ENCODE measurements around the gene KIF6. TPM values are rescaled to one million over a fixed set of nuclear protein-coding genes. Genes with fewer than 3 reads are reported as not detected.

The KIF6 gene
- total RNA-seq, 1 donor from 2014 or later = 2.9 TPM

DNA sequence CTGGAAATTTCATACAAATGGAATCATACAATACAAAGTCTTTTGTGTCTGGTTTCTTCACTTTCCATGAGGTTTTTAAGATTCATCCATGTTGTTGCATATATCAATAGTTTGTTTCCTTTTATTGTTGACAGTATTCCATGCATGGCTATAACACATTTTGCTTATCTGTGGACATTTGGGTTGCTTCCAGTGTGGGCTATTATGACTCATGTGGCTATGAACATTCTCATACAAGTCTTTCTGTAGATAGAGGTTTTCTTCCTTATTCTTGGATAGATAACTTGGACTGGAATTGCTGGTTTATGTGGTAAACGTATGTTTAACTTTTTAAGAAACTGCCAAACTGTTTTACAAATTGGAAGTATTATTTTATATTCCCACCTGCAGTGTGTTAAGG lies 30.0 kb upstream of the KIF6 start:
- Mint-ChIP-seq H3K4me3 (ENCODE audit: low read depth) (no peak overlapping the region), H3K36me3 (ENCODE audit: insufficient read depth) (no peaks in the 10 kb centered on the region), H3K27me3 (peaks cover 6% of the 10 kb centered on the region), H3K9me3 (ENCODE audit: low read depth) (no peaks in the 10 kb centered on the region), H3K27ac (no peak overlapping the region), H3K4me1 (ENCODE audit: low read depth) (no peaks in the 10 kb centered on the region)
- no peak for DNase-seq (ENCODE audit: low spot score, unreplicated experiment)
- TF ChIP-seq, protein P1, sequence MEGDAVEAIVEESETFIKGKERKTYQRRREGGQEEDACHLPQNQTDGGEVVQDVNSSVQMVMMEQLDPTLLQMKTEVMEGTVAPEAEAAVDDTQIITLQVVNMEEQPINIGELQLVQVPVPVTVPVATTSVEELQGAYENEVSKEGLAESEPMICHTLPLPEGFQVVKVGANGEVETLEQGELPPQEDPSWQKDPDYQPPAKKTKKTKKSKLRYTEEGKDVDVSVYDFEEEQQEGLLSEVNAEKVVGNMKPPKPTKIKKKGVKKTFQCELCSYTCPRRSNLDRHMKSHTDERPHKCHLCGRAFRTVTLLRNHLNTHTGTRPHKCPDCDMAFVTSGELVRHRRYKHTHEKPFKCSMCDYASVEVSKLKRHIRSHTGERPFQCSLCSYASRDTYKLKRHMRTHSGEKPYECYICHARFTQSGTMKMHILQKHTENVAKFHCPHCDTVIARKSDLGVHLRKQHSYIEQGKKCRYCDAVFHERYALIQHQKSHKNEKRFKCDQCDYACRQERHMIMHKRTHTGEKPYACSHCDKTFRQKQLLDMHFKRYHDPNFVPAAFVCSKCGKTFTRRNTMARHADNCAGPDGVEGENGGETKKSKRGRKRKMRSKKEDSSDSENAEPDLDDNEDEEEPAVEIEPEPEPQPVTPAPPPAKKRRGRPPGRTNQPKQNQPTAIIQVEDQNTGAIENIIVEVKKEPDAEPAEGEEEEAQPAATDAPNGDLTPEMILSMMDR (IDR thresholded peaks at IDR 0.05; ENCODE audit: unreplicated experiment) = no peak

DNA sequence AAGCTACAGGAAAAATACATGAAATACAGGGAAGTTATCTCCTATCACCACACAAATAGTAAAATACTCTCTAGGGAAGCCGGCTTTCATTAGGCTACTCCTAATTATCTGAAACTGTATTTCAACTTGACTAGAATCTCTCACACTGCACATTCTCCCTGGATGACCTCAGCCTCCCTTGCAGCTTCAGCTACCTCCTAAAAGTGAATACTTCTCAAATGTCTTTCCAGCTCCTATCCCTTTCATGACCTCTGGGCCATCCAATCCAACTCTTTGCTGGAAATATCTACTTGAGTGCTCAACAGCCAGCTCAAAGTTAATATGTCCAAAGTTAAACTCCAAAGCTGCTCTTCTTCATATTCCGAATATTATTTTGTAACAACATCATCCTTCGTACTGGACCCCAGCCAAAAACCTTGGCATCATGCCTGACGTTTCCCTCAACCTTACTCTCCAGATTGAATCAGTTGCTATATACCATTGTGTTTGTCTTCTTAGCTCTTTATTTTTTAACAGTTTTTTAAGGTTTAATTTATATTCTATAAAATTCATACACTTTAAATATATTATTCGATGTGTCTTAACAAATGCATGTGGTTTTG lies 29.4 kb upstream of the KIF6 start:
- Mint-ChIP-seq H3K4me1 (ENCODE audit: low read depth) (no peaks in the 10 kb centered on the region), H3K36me3 (ENCODE audit: insufficient read depth) (no peaks in the 10 kb centered on the region), H3K27me3 (peaks cover 6% of the 10 kb centered on the region), H3K27ac (no peak overlapping the region), H3K4me3 (ENCODE audit: low read depth) (no peak overlapping the region), H3K9me3 (ENCODE audit: low read depth) (no peaks in the 10 kb centered on the region)
- no peak for DNase-seq (ENCODE audit: low spot score, unreplicated experiment)
- TF ChIP-seq, protein P1 (IDR thresholded peaks at IDR 0.05; ENCODE audit: unreplicated experiment) = no peak

DNA sequence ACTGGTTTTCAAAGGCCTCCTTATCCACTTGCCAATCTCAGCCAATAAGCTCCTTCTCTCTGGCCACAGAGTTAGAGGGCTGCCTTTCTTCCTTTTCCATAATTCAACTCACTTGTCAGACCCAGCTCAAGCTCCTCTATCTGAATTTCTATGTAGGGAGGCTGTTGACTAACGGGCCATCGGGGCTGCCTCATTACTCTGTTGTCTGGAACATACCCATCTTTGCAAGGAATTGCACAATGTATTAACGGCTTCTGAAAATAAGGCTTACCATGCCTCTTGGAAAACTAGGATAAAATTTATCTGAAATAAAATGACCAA lies 28.5 kb upstream of the KIF6 start:
- H3K4me1 Mint-ChIP-seq (ENCODE audit: low read depth) = no peaks in the 10 kb centered on the region
- no peaks in the 10 kb centered on the region for H3K9me3 Mint-ChIP-seq (ENCODE audit: low read depth)
- H3K27ac Mint-ChIP-seq = no peak overlapping the region
- no peak overlapping the region for H3K4me3 Mint-ChIP-seq (ENCODE audit: low read depth)
- TF ChIP-seq, protein P1 (IDR thresholded peaks at IDR 0.05; ENCODE audit: unreplicated experiment) = no peak
- H3K27me3 Mint-ChIP-seq = peaks cover 2% of the 10 kb centered on the region
- no peaks in the 10 kb centered on the region for H3K36me3 Mint-ChIP-seq (ENCODE audit: insufficient read depth)
- DNase-seq (ENCODE audit: low spot score, unreplicated experiment) = no peak

DNA sequence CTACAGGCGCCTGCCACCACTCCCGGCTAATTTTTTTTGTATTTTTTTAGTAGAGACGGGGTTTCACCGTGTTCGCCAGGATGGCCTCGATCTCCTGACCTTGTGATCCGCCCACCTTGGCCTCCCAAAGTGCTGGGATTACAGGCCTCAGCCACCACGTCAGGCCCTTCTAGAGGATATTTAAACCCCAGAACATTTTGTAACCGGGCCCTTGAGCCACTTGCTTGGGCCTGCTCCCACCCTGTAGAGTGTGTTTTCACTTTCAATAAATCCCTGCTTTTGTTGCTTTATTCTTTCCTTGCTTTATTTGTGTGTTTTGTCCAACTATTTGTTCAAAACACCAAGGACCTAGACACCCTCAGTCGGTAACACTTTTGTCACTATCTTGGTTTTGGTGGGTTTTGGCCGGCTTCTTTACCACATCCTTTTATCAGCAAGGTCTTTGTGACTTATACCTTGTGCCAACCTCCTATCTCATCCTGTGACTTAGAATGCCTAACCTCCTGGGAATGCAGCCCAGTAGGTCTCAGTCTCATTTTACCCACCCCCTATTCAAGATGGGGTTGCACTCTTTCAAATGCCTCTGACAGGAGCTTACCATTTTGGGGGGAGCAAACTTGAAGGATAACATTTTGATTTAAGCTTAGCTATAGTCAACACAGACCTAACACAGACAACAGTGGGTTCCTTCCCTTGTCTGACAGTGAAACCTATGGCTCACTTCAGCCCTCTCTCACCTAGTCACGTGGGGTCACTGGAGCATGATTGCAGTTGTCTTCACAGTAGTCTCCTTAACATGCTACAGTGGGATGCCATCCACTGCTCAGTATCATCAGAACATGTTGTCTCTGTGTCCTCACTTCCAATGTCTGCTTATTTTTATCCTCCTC lies 27.9 kb upstream of the KIF6 start:
- no peak overlapping the region for H3K27ac Mint-ChIP-seq
- no peak for DNase-seq (ENCODE audit: low spot score, unreplicated experiment)
- H3K9me3 Mint-ChIP-seq (ENCODE audit: low read depth) = no peaks in the 10 kb centered on the region
- no peaks in the 10 kb centered on the region for H3K4me1 Mint-ChIP-seq (ENCODE audit: low read depth)
- peaks cover 2% of the 10 kb centered on the region for H3K27me3 Mint-ChIP-seq
- H3K36me3 Mint-ChIP-seq (ENCODE audit: insufficient read depth) = no peaks in the 10 kb centered on the region
- H3K4me3 Mint-ChIP-seq (ENCODE audit: low read depth) = no peak overlapping the region
- TF ChIP-seq, protein P1 (IDR thresholded peaks at IDR 0.05; ENCODE audit: unreplicated experiment) = no peak

DNA sequence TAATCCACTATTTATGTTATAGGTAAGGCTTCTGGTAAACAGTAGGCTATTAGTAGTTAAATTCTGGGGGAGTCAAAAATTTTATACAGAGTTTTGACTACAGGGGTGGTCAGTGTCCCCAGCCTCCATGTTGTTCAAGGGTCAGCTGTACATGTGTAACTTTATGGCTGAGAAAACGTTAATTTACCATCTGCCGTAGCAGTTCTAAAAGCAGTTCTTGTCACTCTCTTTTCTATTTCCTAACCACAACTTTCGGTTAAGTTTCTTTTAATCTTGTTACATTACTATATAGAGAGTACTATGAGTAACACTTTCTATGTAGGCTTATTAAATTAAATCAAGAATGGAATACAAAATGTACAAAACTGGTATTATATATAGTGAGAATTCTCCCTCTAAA lies 21.6 kb upstream of the KIF6 start:
- H3K4me1 Mint-ChIP-seq (ENCODE audit: low read depth) = no peaks in the 10 kb centered on the region
- H3K36me3 Mint-ChIP-seq (ENCODE audit: insufficient read depth) = no peaks in the 10 kb centered on the region
- no peak overlapping the region for H3K27ac Mint-ChIP-seq
- no peak overlapping the region for H3K4me3 Mint-ChIP-seq (ENCODE audit: low read depth)
- DNase-seq (ENCODE audit: low spot score, unreplicated experiment) = no peak
- TF ChIP-seq, protein P1 (IDR thresholded peaks at IDR 0.05; ENCODE audit: unreplicated experiment) = no peak
- H3K9me3 Mint-ChIP-seq (ENCODE audit: low read depth) = no peaks in the 10 kb centered on the region
- H3K27me3 Mint-ChIP-seq = no peaks in the 10 kb centered on the region

Data from progenitor cell of endocrine pancreas (in vitro differentiated cells).